ENCODE measurements around the gene CLTB. TPM values are rescaled to one million over a fixed set of nuclear protein-coding genes. Genes with fewer than 3 reads are reported as not detected.

CLTB gene
- total and polyA plus RNA-seq, 2 of the 8 experiments (the other 6 are each of a cell fraction or from before 2014, with no cell fraction given): 25.9 to 34.9 TPM

DNA sequence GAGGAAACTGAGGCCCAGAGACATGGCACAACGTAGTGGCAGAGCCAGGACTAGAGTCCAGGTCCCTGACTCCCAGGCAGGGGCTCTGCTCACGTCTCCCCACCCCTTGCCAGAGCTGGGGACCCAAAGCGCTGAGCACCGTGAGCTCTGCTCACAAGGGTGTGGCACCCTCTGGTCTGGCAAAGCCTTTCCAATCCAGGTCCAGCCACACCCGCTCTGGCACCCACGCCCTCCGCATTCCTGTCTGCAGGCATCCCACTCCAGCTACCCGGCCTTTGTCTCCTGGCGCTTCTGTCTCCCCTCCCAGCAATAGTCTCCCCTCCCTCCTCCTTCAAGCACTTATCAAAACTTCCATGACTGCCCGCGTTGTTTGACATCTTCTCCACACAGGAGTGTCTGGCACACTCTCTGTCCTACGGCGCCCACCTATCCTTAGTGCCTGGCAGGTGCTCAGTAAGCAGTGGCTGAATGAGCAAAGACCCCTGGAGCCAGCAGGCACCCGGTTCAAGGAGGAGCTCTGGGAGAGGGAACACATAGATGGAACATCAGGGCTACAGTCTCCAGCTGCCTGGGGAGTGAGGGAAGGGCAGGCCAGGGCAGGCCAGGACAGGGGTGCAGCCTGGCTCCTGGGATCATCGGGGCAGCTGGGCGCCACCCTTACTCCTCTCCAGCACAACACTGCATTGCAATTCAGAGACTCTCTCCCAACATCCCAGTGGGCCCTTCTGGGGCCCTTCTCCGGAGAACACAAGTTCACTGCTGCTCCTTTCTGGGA is 15.8 kb downstream of the CLTB start:
- ChIA-PET CTCF (ENCODE audit: partially characterized antibody) (interaction anchor here (0.8 kb wide), 1 partner anchor 9 kb away, joined by 4 read pairs; no protein-coding TSS in a partner anchor), POLR2A (ENCODE audit: partially characterized antibody) (interaction anchor here (1.0 to 1.2 kb wide), 2 partner anchors 9 to 12 kb away, joined by 3 to 4 read pairs; partner anchors contain the start of genes HIGD2A and NOP16)
- Histone ChIP-seq H3K4me2 (ENCODE audit: insufficient read depth in 1 of 2, low read depth in 2 of 2, low read length in 2 of 2) (no peak overlapping the region), H2BK12ac (ENCODE audit: low read depth, low read length) (no peak overlapping the region), H4K8ac (ENCODE audit: extremely low read depth, insufficient read depth, low read length) (no peak overlapping the region), H2BK20ac (ENCODE audit: low read length) (no peak overlapping the region), H2BK5ac (ENCODE audit: low read depth, low read length) (no peak overlapping the region), H3K4ac (replicated peaks; ENCODE audit: insufficient read length, low read depth, low read length) (no peak overlapping the region), H3K79me2 (ENCODE audit: control insufficient read depth in 1 of 2, insufficient read depth in 2 of 2, low read length in 2 of 2) (no peaks in the 10 kb centered on the region), H3K14ac (ENCODE audit: insufficient read length) (no peak overlapping the region), H3K36me3 (ENCODE audit: control insufficient read depth in 2 of 4, insufficient read depth in 4 of 4, low read length in 3 of 4) (no peaks in the 10 kb centered on the region), H3K23ac (ENCODE audit: insufficient read length) (no peak overlapping the region), H2AFZ (ENCODE audit: low read length) (no peak overlapping the region), H3K9me3 (ENCODE audit: insufficient read depth in 2 of 2, low read depth in 1 of 2, low read length in 1 of 2) (no peaks in the 10 kb centered on the region), H2AK5ac (ENCODE audit: low read depth, low read length) (no peak overlapping the region), H4K91ac (replicated peaks; ENCODE audit: insufficient read length, low read length) (no peak overlapping the region), H3K56ac (replicated peaks; ENCODE audit: insufficient read length, low read depth, low read length) (no peak overlapping the region), H2BK120ac (replicated peaks; ENCODE audit: low read depth, low read length) (no peak overlapping the region), H3K9ac (replicated peaks in 1 of 4; ENCODE audit: extremely low read depth in 1 of 4, low read depth in 3 of 4, low read length in 3 of 4) (no peak overlapping the region), H3K23me2 (ENCODE audit: low read depth, low read length) (no peaks in the 10 kb centered on the region), H3K4me3 (ENCODE audit: extremely low read depth in 1 of 4, insufficient read depth in 2 of 4, low read depth in 3 of 4, low read length in 4 of 4) (no peak overlapping the region), H3K27me3 (replicated peaks in 1 of 4; ENCODE audit: control insufficient read depth in 3 of 4, extremely low read depth in 1 of 4, insufficient read depth in 3 of 4, low read length in 3 of 4) (no peaks in the 10 kb centered on the region), H3K18ac (ENCODE audit: extremely low read depth, low read length) (no peak overlapping the region), H3K4me1 (replicated peaks in 1 of 4; ENCODE audit: control insufficient read depth in 3 of 4, insufficient read depth in 4 of 4, low read length in 3 of 4) (no peaks in the 10 kb centered on the region), H3K27ac (ENCODE audit: low read depth, low read length) (no peak overlapping the region), H3K79me1 (ENCODE audit: low read depth, low read length) (no peaks in the 10 kb centered on the region), H2BK15ac (ENCODE audit: low read length) (no peak overlapping the region), H4K5ac (ENCODE audit: insufficient read length, low read depth, low read length) (no peak overlapping the region), H4K20me1 (replicated peaks in 1 of 2; ENCODE audit: control insufficient read depth in 1 of 2, insufficient read depth in 2 of 2, low read length in 2 of 2) (peaks cover 0 to 1% of the 10 kb centered on the region in 2 experiments)
- FAIRE-seq (no peak), DNase-seq (ENCODE audit: low read depth in 1 of 2, low spot score in 2 of 2) (no peak)
- 82% methylated on average over 15 of the region's 17 CpGs; no CpG with 5 or more reads in 1 of the 2 experiments for WGBS, 2 experiments (ENCODE audit: extremely low coverage in 1 of 2, insufficient coverage in 1 of 2, insufficient read length in 1 of 2, insufficient replicate concordance in 2 of 2, low coverage in 1 of 2, low lambda C conversion rate in 2 of 2, missing lambda C conversion rate in 1 of 2)
- TF ChIP-seq CREB1 (IDR thresholded peaks at IDR 0.05) (no peak), TBP (IDR thresholded peaks at IDR 0.05; ENCODE audit: low read depth, low read length) (no peak), POU5F1 (IDR thresholded peaks at IDR 0.05; ENCODE audit: low read depth, low read length) (no peak), NANOG (IDR thresholded peaks at IDR 0.05; ENCODE audit: insufficient read depth, low read depth, low read length, poor library complexity, severe bottlenecking) (no peak), KDM4A (IDR thresholded peaks at IDR 0.05; ENCODE audit: low read depth, low read length, severe bottlenecking) (no peak), NRF1 (IDR thresholded peaks at IDR 0.05; ENCODE audit: low read depth, low read length) (no peak), SIN3A (conservative IDR thresholded peaks at IDR 0.05 in 1 of 2, IDR thresholded peaks at IDR 0.05 in 1 of 2; ENCODE audit: low read depth in 1 of 2, low read length in 2 of 2) (no peak), BCL11A (IDR thresholded peaks at IDR 0.05; ENCODE audit: low read depth in 2 of 2, low read length in 2 of 2) (no peak), SIRT6 (IDR thresholded peaks at IDR 0.05; ENCODE audit: low read length) (no peak)
- TF ChIP-seq, protein P1, sequence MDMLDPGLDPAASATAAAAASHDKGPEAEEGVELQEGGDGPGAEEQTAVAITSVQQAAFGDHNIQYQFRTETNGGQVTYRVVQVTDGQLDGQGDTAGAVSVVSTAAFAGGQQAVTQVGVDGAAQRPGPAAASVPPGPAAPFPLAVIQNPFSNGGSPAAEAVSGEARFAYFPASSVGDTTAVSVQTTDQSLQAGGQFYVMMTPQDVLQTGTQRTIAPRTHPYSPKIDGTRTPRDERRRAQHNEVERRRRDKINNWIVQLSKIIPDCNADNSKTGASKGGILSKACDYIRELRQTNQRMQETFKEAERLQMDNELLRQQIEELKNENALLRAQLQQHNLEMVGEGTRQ (IDR thresholded peaks at IDR 0.05; ENCODE audit: low read length): no peak
- TF ChIP-seq, protein P2, sequence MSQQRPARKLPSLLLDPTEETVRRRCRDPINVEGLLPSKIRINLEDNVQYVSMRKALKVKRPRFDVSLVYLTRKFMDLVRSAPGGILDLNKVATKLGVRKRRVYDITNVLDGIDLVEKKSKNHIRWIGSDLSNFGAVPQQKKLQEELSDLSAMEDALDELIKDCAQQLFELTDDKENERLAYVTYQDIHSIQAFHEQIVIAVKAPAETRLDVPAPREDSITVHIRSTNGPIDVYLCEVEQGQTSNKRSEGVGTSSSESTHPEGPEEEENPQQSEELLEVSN (IDR thresholded peaks at IDR 0.05): no peak

Measured in H1 (cell line).